Mesenteric fat pad (tissue), 1 donor: ENCODE measurements around the gene TUFT1. TPM values are rescaled to one million over a fixed set of nuclear protein-coding genes. Genes with fewer than 3 reads are reported as not detected.
"Not testable (repeated sequence)": the region's sequence is repeated elsewhere in the genome, so short reads cannot be mapped to it uniquely, and the experiment has no call there.

ENCODE experiments used
- DNase-seq: peaks from one replicate; pipeline ENCODE4 v3.0.0-alpha.2; 2020; ENCODE audit warnings: low spot score
- microRNA-seq: library from miRNA; unstranded; fragments of <30 nt; microRNA quantifications from one replicate; pipeline ENCODE4 v1.2.0, GENCODE V29; 2020; ENCODE audit warnings: borderline number of aligned reads
- total RNA-seq: library from RNA; stranded (reverse); fragmentation: NEBNext Ultra II Directional; extraction: Animal tissue kit (Norgen Biotek cat#: 25700); gene quantifications from one replicate; pipeline ENCODE4 v1.2.1, GENCODE V29; 2021
- donor health status: DM: yes; HTN: yes; CAD: no.

The TUFT1 gene
- total RNA-seq, 1 donor from 2014 or later: 6.6 TPM

GRCh38 chr1:151613282-151613780 is 73.2 kb downstream of the TUFT1 start:
- DNase-seq: no peak

GRCh38 chr1:151615711-151616504 is 75.8 kb downstream of the TUFT1 start:
- DNase-seq: no peak

GRCh38 chr1:151616505-151616849 is 76.4 kb downstream of the TUFT1 start:
- no peak for DNase-seq

GRCh38 chr1:151618003-151618402 is 77.9 kb downstream of the TUFT1 start:
- no peak for DNase-seq

GRCh38 chr1:151618470-151618869 is 78.4 kb downstream of the TUFT1 start:
- no peak for DNase-seq

GRCh38 chr1:151618996-151619395 is 78.9 kb downstream of the TUFT1 start:
- not testable (repeated sequence) for DNase-seq

- no peak for DNase-seq
Observed at GRCh38 chr1:151619489-151620093, 79.5 kb downstream of the TUFT1 start.

GRCh38 chr1:151620286-151620685 is 80.2 kb downstream of the TUFT1 start:
- no peak for DNase-seq

- DNase-seq: no peak
Observed at GRCh38 chr1:151621351-151621750, 81.2 kb downstream of the TUFT1 start.

- no peak for DNase-seq
Observed at GRCh38 chr1:151624783-151625182, 84.7 kb downstream of the TUFT1 start.

- DNase-seq: no peak
Observed at GRCh38 chr1:151626740-151627334, 86.7 kb downstream of the TUFT1 start.

- no peak for DNase-seq
Observed at GRCh38 chr1:151629278-151629677, 89.2 kb downstream of the TUFT1 start.

Small RNA genes lying within 50 kb of the gene (microRNA-seq; reads per million reads assigned to microRNA genes)
- not detected for gene MIR554

Other genes with a start within 250 kb of the TUFT1 start
- gene PI4KB, start 212.9 kb upstream of the TUFT1 start, total RNA-seq: 84.4 TPM
- 29.2 TPM for gene RFX5, start 193.1 kb upstream of the TUFT1 start, total RNA-seq
- 63.0 TPM for gene SELENBP1, start 167.6 kb upstream of the TUFT1 start, total RNA-seq
- gene PSMB4, start 140.7 kb upstream of the TUFT1 start, total RNA-seq: 229 TPM
- gene POGZ, start 80.8 kb upstream of the TUFT1 start, total RNA-seq: 52.2 TPM
- 0.13 TPM for gene CGN, start 28.9 kb upstream of the TUFT1 start, total RNA-seq
- gene SNX27, start 71.7 kb downstream of the TUFT1 start, total RNA-seq: 40.4 TPM
- not detected for gene CELF3, start 176.5 kb downstream of the TUFT1 start, total RNA-seq
- not detected for gene RIIAD1, start 181.2 kb downstream of the TUFT1 start, total RNA-seq
- gene MRPL9, start 223.2 kb downstream of the TUFT1 start, total RNA-seq: 42.5 TPM